ENCODE data around the gene CHRNA3.

GRCh38 chr15:78637776-78638435, 17.1 kb upstream of the CHRNA3 start:
- TF ChIP-seq KDM1A (IDR thresholded peaks at IDR 0.05; ENCODE audit: low read depth) (no peak), CTCF (IDR thresholded peaks at IDR 0.05) (no peak), EP300 (IDR thresholded peaks at IDR 0.05) (no peak), POLR2A (IDR thresholded peaks at IDR 0.05; ENCODE audit: low read length) (no peak), SMC3 (IDR thresholded peaks at IDR 0.05) (no peak), REST (IDR thresholded peaks at IDR 0.05) (no peak), RCOR1 (IDR thresholded peaks at IDR 0.05; ENCODE audit: low read depth, low read length) (no peak), POLR2AphosphoS2 (conservative IDR thresholded peaks at IDR 0.05; ENCODE audit: low read length) (no peak), SREBF2 (IDR thresholded peaks at IDR 0.05) (no peak), HDAC2 (IDR thresholded peaks at IDR 0.05) (no peak), CEBPB (IDR thresholded peaks at IDR 0.05) (no peak), RNF2 (IDR thresholded peaks at IDR 0.05; ENCODE audit: borderline replicate concordance, low read depth) (no peak), ZFP36 (IDR thresholded peaks at IDR 0.05; ENCODE audit: borderline replicate concordance, partially characterized antibody) (no peak)
- TF ChIP-seq, protein P1, sequence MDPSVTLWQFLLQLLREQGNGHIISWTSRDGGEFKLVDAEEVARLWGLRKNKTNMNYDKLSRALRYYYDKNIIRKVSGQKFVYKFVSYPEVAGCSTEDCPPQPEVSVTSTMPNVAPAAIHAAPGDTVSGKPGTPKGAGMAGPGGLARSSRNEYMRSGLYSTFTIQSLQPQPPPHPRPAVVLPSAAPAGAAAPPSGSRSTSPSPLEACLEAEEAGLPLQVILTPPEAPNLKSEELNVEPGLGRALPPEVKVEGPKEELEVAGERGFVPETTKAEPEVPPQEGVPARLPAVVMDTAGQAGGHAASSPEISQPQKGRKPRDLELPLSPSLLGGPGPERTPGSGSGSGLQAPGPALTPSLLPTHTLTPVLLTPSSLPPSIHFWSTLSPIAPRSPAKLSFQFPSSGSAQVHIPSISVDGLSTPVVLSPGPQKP (IDR thresholded peaks at IDR 0.05; ENCODE audit: low read depth, low read length): no peak
